GM19043 (cell line): ENCODE data around the gene OTOP3.
"Not testable (repeated sequence)": the region's sequence is repeated elsewhere in the genome, so short reads cannot be mapped to it uniquely, and the experiment has no call there.

Experiments used
- ATAC-seq: cut with Tn5 transposase; IDR thresholded peaks from one replicate; pipeline ENCODE4 v1.9.1; 2021; ENCODE audit warnings: low read depth; ENCODE audit not compliant: unreplicated experiment

The OTOP3 gene

GRCh38 chr17:74959826-74960515, 24.3 kb downstream of the OTOP3 start:
- no peak for ATAC-seq

- ATAC-seq = no peak
Observed at GRCh38 chr17:74960570-74961342, 25.1 kb downstream of the OTOP3 start.

- no peak for ATAC-seq
Observed at GRCh38 chr17:74961657-74962350, 26.1 kb downstream of the OTOP3 start.

GRCh38 chr17:74962622-74963394, 27.1 kb downstream of the OTOP3 start:
- ATAC-seq = no peak

- ATAC-seq = no peak
Observed at GRCh38 chr17:74963656-74964055, 28.0 kb downstream of the OTOP3 start.

GRCh38 chr17:74964246-74964761, 28.6 kb downstream of the OTOP3 start:
- ATAC-seq = no peak

GRCh38 chr17:74964988-74965622, 29.4 kb downstream of the OTOP3 start:
- no peak for ATAC-seq

GRCh38 chr17:74968361-74968780, 32.7 kb downstream of the OTOP3 start:
- ATAC-seq = no peak

- ATAC-seq = not testable (repeated sequence)
Observed at GRCh38 chr17:74969501-74969900, 33.8 kb downstream of the OTOP3 start.

GRCh38 chr17:74970395-74970794, 34.7 kb downstream of the OTOP3 start:
- ATAC-seq = no peak

GRCh38 chr17:74971069-74971841, 35.6 kb downstream of the OTOP3 start:
- ATAC-seq = no peak

- ATAC-seq = no peak
Observed at GRCh38 chr17:74971842-74972106, 36.1 kb downstream of the OTOP3 start.

- ATAC-seq = no peak
Observed at GRCh38 chr17:74972107-74972972, 36.6 kb downstream of the OTOP3 start, which contains the start of gene HID1. TSS of gene HID1 (minus strand) at chr17:74972759. CDS start at chr17:74972656, 103 bp downstream.

GRCh38 chr17:74972973-74973328, 37.3 kb downstream of the OTOP3 start:
- ATAC-seq = no peak

- ATAC-seq = no peak
Observed at GRCh38 chr17:74975943-74976342, 40.2 kb downstream of the OTOP3 start.

GRCh38 chr17:74977802-74978201, 42.1 kb downstream of the OTOP3 start:
- ATAC-seq = no peak

- ATAC-seq = no peak
Observed at GRCh38 chr17:74978240-74978639, 42.5 kb downstream of the OTOP3 start.

- no peak for ATAC-seq
Observed at GRCh38 chr17:74979408-74980146, 43.9 kb downstream of the OTOP3 start.
